ENCODE data around the gene MEGF11. TPM values are rescaled to one million over a fixed set of nuclear protein-coding genes. Genes with fewer than 3 reads are reported as not detected.

MEGF11 gene
- total RNA-seq, 1 donor from 2014 or later = 0.25 TPM

- H3K9me3 ChIP-seq = no peaks in the 10 kb centered on the region
- H3K27ac ChIP-seq = no peak overlapping the region
- TF ChIP-seq CTCF (IDR thresholded peaks at IDR 0.05) (no peak), POLR2AphosphoS5 (IDR thresholded peaks at IDR 0.05; ENCODE audit: insufficient read depth in 1 of 2, low read depth in 1 of 2) (no peak), POLR2A (IDR thresholded peaks at IDR 0.05) (no peak)
- H3K4me1 ChIP-seq = no peaks in the 10 kb centered on the region
- no peaks in the 10 kb centered on the region for H3K27me3 ChIP-seq
- no peak overlapping the region for H3K4me3 ChIP-seq
- intact Hi-C loops (cut with DNase I) = no loop called here
- DNase-seq (ENCODE audit: extremely low spot score in 2 of 2) = no peak
- no peaks in the 10 kb centered on the region for H3K36me3 ChIP-seq
Measured at GRCh38 chr15:66035901-66036300, 217.6 kb downstream of the MEGF11 start.

- no peaks in the 10 kb centered on the region for H3K36me3 ChIP-seq
- intact Hi-C loops (cut with DNase I) = no loop called here
- no peaks in the 10 kb centered on the region for H3K9me3 ChIP-seq
- no peaks in the 10 kb centered on the region for H3K27me3 ChIP-seq
- no peaks in the 10 kb centered on the region for H3K4me1 ChIP-seq
- TF ChIP-seq CTCF (IDR thresholded peaks at IDR 0.05) = no peak
- TF ChIP-seq POLR2AphosphoS5 (IDR thresholded peaks at IDR 0.05; ENCODE audit: insufficient read depth in 1 of 2, low read depth in 1 of 2) = no peak
- TF ChIP-seq POLR2A (IDR thresholded peaks at IDR 0.05) = no peak
- H3K27ac ChIP-seq = no peak overlapping the region
- no peak overlapping the region for H3K4me3 ChIP-seq
- DNase-seq (ENCODE audit: extremely low spot score in 2 of 2) = no peak
Measured at GRCh38 chr15:66033143-66033542, 220.4 kb downstream of the MEGF11 start.

GRCh38 chr15:66032006-66032405 lies 221.5 kb downstream of the MEGF11 start:
- H3K27me3 ChIP-seq = no peaks in the 10 kb centered on the region
- intact Hi-C loops (cut with DNase I) = no loop called here
- DNase-seq (ENCODE audit: extremely low spot score in 2 of 2) = no peak
- TF ChIP-seq POLR2AphosphoS5 (IDR thresholded peaks at IDR 0.05; ENCODE audit: insufficient read depth in 1 of 2, low read depth in 1 of 2) (no peak), POLR2A (IDR thresholded peaks at IDR 0.05) (no peak), CTCF (IDR thresholded peaks at IDR 0.05) (no peak)
- H3K9me3 ChIP-seq = no peaks in the 10 kb centered on the region
- no peak overlapping the region for H3K4me3 ChIP-seq
- H3K4me1 ChIP-seq = no peaks in the 10 kb centered on the region
- H3K36me3 ChIP-seq = no peaks in the 10 kb centered on the region
- no peak overlapping the region for H3K27ac ChIP-seq

- no peaks in the 10 kb centered on the region for H3K27me3 ChIP-seq
- intact Hi-C loops (cut with DNase I) = no loop called here
- H3K36me3 ChIP-seq = no peaks in the 10 kb centered on the region
- TF ChIP-seq CTCF (IDR thresholded peaks at IDR 0.05) = no peak
- no peak for TF ChIP-seq POLR2AphosphoS5 (IDR thresholded peaks at IDR 0.05; ENCODE audit: insufficient read depth in 1 of 2, low read depth in 1 of 2)
- no peak for TF ChIP-seq POLR2A (IDR thresholded peaks at IDR 0.05)
- DNase-seq (ENCODE audit: extremely low spot score in 2 of 2) = no peak
- H3K27ac ChIP-seq = no peak overlapping the region
- H3K4me1 ChIP-seq = no peaks in the 10 kb centered on the region
- H3K9me3 ChIP-seq = no peaks in the 10 kb centered on the region
- no peak overlapping the region for H3K4me3 ChIP-seq
Measured at GRCh38 chr15:66030650-66031049, 222.9 kb downstream of the MEGF11 start.

GRCh38 chr15:66029650-66030049 lies 223.9 kb downstream of the MEGF11 start:
- H3K27ac ChIP-seq = no peak overlapping the region
- H3K9me3 ChIP-seq = no peaks in the 10 kb centered on the region
- no peaks in the 10 kb centered on the region for H3K36me3 ChIP-seq
- no peaks in the 10 kb centered on the region for H3K4me1 ChIP-seq
- TF ChIP-seq CTCF (IDR thresholded peaks at IDR 0.05) (no peak), POLR2AphosphoS5 (IDR thresholded peaks at IDR 0.05; ENCODE audit: insufficient read depth in 1 of 2, low read depth in 1 of 2) (no peak), POLR2A (IDR thresholded peaks at IDR 0.05) (no peak)
- intact Hi-C loops (cut with DNase I) = no loop called here
- DNase-seq (ENCODE audit: extremely low spot score in 2 of 2) = no peak
- H3K27me3 ChIP-seq = no peaks in the 10 kb centered on the region
- H3K4me3 ChIP-seq = no peak overlapping the region
